Measurements from ENCODE around the gene RCSD1.
A peak's percentile ranks its signal among the peaks of the same experiment; 100 is the strongest.
"Not testable (repeated sequence)": the region's sequence is repeated elsewhere in the genome, so short reads cannot be mapped to it uniquely, and the experiment has no call there.

RCSD1 gene

DNA sequence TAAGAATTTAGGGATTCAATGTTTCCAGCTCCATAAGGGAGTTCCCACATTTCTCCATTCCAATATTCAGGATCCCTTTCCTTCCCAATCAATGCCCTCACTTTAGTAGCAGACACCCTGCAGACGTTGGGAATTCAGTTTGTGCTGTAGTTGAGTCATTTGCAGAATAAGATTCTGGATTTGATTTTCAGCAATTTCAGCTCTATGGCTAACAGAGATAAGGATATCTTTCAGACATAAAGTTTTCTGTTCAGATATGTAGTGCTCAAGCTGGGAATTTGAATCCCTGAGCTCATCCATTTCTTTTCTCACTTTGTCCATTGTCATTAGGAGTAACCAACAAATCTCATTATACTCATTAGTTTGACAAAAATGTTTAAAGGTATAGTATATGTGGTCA, 104.8 kb downstream of the RCSD1 start:
- DNase-seq (ENCODE audit: insufficient read length, low spot score) (no peak), FAIRE-seq (no peak)

DNA sequence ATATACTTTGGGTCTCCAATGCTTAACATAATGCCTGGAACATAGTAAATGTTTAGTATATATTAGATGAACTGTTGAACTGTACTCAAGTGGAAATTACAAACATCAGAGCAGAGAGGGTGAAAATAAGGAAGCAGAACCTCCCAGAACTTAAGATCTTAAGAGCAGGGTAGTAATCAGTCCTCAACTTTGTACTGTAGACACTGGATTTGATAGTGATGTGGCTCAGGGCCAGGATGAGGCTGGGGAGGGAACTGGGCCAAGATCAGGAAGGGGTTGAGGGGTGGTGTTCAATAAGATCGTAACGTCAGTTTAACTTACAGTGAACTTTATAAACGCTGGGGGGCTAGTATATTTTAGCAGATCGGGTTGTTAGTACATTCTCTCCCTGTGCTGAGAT, 107.1 kb downstream of the RCSD1 start:
- FAIRE-seq, result no peak
- no peak for DNase-seq (ENCODE audit: insufficient read length, low spot score)

DNA sequence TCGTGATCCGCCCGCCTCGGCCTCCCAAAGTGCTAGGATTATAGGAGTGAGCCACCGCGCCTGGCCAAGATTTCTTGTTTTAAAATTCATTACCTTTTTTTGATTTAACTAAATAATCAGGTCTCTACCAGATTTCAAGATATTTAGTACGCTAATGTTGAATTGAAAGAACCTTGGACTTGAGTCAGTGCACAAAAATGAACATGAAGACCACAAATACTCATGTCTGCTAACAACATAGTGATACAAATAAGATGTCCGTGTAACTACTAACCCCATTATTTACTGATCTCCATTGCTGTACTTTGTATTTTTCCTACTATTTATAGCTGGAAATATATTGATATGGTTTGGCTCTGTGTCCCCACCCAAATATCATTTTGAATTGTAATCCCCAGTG, 108.1 kb downstream of the RCSD1 start:
- DNase-seq (ENCODE audit: insufficient read length, low spot score) (no peak), FAIRE-seq (no peak)

DNA sequence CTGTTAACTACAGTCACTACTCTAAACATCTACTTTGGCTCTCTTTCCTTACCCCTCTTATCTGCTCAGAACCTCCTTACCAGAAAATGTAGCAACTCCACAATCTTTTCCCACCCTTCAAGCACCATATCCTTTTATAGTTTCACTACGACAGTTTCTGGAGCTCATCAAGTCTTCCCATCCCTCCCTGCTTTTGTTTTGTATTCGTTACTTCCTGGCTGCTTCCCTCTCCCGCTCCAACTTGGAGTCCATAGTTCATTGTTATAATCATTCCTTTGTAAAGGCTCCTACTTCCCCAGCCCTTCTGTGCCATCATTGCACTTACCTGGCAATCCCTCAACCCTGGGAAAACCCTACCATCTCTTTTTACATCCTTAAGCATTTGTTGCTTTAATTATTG, 109.7 kb downstream of the RCSD1 start:
- DNase-seq (ENCODE audit: insufficient read length, low spot score), result no peak
- no peak for FAIRE-seq

DNA sequence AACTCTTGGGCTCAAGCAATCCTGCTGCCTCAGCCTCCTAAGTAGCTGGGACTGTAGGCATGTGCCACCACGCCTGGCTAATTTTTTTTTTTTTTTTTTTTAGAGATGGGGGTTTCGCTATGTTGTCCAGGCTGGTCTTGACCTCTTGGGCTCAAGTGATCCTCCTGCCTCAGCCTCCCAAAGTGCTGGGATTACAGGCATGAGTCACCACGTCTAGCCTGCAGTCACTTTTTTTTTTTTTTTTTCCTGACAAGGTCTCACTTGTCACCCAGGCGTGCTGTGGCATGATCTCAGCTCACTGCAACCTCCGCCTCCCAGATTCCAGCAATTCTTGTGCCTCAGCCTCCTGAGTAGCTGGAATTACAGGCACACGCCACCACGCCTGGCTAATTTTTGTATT, 111.1 kb downstream of the RCSD1 start:
- not testable (repeated sequence) for DNase-seq (ENCODE audit: insufficient read length, low spot score); FAIRE-seq

DNA sequence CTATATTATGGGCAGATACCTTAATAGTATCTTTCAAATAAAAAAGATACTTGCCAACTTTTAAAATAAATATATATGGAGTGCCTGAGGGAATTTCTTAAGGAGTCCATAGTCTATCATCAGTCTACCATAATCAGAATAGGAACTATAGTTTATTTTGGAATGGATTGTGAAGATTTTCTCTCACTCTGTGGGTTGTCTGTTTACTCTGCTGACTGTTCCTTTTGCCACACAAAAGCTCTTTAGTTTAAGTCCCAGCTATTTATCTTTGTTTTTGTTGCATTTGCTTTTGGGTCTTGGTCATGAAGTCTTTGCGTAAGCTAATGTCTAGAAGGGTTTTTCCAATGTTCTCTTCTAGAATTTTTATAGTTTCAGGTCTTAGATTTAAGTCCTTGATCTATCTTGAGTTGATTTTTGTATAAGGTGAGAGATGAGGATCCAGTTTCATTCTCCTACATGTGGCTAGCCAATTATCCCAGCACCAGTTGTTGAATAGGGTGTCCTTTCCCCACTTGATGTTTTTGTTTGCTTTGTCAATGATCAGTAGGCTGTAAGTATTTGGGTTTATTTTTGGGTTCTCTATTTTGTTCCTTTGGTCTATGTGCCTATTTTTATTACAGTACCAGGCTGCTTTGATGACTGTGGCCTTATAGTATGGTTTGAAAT, 112.5 kb downstream of the RCSD1 start:
- DNase-seq (ENCODE audit: insufficient read length, low spot score); FAIRE-seq: not testable (repeated sequence)

DNA sequence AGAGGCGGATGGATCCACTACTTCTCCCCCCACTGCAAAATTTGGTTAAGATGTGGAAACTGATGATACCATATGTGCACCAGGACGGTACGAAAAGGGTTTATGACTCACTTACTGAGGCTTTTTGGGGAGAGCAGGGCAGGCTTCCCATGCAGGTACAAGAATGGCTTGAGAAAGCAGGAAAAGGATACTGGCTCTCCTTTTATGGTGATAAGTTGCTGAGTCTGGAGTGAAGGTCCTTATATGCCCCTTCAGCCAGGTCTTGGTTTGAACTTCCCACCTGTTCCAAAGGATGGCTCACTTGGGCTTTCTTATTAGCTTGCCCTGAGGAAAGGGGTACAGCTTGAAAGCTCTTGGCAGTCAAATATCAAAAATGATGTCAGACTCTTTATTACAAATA, 114.9 kb downstream of the RCSD1 start:
- DNase-seq (ENCODE audit: insufficient read length, low spot score), result no peak

DNA sequence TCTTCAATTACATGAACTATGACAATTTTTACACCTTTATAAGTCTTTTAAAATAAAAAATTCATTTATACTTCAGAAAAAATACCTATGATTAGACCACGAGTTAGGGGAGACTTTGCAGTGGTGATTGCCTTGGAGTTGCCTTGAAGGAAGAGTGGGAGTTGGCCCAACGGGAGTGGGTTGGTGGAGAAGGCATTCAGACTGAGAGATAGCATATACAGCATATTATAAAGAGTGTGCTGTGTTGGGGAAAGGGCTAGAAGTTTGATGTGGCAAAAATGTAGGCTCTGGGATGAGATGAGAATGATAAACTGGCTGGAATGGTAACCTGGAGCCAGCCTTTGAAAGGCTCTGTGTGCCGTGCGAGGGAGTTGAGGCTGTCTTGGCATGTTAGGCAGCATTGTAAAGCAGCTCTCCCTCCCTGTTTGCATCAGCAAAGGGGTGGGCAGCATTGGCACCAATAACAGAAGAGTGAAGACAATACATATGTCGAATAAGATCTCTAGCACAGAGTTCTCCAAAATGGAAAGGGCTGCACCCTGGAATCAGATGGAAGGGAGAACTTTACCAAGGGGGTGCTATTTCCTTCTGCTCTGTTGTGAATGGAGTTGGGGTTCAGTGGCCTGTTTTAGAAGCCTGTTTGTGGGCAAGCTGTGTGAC, 116.1 kb downstream of the RCSD1 start:
- DNase-seq (ENCODE audit: insufficient read length, low spot score) (no peak), FAIRE-seq (no peak)

More for the DNA sequence above, 114.9 kb downstream of the RCSD1 start:
- no peak for FAIRE-seq

DNA sequence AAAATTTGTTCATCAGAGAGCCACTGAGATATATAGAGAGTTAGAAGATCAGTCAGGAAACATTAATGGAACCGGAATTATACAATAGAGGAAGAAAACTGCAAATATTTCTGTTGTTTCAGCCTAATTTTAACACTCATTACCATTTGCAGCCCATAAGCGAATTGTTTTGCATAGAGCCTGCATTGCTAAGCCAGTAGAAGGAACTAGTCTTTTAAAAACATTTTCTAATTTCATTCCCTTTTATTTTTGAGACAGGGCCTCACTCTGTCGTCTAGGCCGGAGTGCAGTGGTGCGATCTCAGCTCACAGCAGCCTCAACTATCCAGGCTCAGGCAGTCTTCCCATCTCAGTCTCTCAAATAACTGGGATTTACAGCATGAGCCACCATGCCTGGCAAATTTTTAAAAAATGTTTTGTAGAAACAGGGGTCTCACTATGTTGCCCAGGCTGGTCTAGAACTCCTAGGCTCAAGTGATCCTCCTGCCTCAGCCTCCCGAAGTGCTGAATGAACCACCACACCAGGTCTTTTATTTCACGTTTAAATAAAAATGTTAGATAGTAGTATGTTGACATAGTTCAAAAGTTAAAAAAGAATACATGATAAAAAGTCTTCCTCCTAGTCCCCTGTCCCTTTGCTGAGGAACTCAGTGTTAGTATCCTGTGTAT, 117.1 kb downstream of the RCSD1 start:
- no peak for DNase-seq (ENCODE audit: insufficient read length, low spot score)
- FAIRE-seq, result no peak

DNA sequence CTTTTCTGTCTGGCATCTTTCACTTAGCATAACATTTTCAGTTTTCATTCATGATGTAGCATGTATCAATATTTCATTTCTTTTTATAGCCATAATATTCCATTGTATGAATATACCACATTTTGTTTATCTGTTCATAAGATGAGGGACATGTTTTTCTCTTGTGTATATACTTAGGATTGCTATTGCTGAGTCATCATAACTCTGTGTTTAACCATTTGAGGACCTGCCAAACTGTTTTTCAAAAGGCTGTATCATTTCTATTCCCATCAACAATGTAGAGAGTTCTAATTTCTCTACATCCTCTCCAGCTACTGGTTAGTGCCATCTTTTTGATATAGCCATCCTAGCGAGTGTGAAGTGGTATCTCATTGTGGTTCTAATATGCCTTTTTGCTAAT, 118.0 kb downstream of the RCSD1 start:
- FAIRE-seq (no peak), DNase-seq (ENCODE audit: insufficient read length, low spot score) (no peak)

DNA sequence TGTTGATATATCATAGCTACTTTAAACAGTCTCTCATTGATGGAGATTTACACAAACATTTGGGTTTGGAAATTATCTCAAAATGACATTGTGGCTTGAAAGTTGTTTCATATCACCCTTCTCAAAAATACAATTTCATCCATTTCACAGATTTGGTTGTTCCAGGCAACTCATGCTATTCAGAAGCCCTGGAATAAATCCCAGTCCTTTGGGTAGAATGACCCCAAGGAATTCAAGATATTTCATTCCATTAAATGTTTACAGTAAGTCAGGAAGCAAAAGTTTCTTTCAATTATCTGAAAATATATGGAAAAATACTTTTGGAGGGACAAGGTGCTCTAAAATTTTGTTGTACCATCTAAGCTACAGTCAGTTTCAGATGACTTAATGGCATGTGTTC, 118.9 kb downstream of the RCSD1 start:
- FAIRE-seq (no peak), DNase-seq (ENCODE audit: insufficient read length, low spot score) (no peak)

DNA sequence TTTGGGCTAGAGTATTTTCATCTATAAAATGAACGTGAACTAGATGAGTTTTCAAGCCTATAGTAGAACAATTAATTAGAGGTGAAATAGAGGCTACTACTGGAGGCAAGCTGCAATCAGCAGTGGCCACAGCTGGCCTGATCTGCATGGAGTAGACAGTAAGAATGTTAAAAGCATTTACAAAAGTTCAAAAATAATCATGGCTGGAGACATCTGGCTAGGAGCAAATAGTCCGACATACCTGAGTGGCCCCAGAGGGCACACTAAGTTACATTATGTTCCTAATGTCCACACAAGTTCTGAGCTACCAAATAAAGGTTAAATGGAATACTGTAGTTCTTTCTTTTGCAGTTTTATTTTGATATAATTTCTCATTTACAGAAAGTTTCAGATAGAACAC, 119.7 kb downstream of the RCSD1 start:
- DNase-seq (ENCODE audit: insufficient read length, low spot score), result no peak
- no peak for FAIRE-seq

DNA sequence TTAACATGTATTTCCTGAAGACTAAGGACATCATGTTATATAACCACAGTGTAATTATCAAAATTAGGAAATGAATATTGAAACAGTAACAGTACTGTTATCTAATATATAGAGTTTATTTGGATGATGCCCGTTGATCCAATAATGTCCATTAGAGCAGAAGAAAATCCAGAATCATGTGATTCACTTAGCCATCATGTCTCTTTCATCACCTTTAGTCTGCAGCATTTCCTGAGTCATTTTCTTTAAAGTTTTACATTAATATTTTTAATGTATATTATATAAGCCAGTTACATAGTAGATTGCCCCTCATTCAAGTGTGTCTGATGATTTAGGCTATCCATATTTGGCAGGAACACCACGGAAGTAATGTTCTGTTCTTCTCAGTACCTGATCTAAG, 120.6 kb downstream of the RCSD1 start:
- DNase-seq (ENCODE audit: insufficient read length, low spot score) (no peak), FAIRE-seq (peak; percentile 59)

DNA sequence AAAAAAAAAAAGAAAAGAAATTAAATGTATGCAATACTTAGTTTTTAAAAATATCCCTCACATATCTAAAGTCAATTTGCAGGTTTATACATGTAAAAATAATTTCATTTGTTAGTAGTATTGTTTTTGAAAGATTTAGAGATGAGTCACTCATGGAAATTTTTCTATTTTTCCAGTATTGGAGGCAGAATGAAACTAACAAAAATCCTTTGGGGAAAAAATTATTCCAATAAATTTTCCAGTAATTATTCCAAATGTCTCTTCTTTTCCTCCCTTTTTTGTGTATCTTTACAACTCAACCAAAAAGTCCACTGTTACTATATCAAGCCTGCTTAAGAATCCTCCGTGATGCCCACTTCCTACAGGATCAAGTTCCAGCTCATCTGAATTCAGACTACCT, 121.6 kb downstream of the RCSD1 start:
- no peak for FAIRE-seq
- no peak for DNase-seq (ENCODE audit: insufficient read length, low spot score)

DNA sequence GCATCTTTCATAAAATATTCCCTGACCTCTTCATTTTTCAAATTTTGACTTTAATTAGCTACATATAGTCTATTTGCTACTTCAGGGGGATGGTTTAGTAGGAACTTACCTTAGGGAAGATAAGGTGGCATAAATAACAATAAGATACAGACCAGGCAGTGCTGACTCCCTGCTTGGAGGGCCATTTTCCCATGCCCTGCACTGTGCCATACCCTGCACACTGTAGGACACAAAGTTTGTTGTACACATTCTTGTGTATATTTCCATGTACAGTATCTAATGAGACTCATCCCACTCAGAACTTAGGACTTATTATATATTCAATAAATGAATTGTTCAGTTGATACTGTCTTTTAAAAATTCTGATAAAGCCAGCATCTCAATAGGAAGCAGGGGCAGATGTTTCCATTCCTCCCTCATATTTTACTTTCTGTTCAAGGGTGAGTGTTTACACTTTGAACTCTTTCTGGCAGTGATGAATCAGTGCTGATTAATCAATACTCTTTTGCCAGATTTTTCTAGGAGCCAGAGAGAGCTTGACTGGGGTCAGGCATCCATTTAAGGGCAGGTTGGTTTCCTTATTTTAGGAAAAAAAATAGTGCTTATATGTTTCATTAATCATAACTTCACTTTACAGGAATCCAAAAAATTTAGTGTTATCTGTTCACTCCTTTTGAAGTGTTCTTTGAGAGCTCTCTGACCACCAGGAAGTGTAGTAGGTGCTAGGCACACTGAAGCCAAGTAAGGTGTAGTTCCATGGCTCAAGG, 122.4 kb downstream of the RCSD1 start:
- FAIRE-seq, result no peak
- DNase-seq (ENCODE audit: insufficient read length, low spot score), result no peak

DNA sequence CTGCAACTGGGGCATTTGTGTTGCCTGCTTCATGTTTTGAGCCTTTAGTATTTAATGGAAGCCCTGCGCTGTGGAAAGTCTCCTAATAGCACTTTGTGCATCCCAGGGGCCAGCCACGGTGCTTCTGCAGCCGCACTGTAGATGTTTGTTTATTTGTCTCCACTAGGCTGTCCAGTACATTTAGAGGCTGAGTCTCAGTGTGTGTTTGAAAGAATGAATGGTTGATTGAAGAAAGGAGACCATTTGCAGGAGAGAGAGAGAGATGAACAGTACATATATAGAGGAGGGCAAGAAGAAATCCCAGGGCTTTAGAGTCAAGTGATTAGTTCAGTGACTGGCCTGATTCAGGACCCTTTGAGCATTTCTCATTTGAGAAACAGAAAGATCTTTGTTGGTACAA, 125.6 kb downstream of the RCSD1 start:
- FAIRE-seq (no peak), DNase-seq (ENCODE audit: insufficient read length, low spot score) (no peak)
